ENCODE data around the gene CERCAM. TPM values are rescaled to one million over a fixed set of nuclear protein-coding genes. Genes with fewer than 3 reads are reported as not detected.
A peak's percentile ranks its signal among the peaks of the same experiment; 100 is the strongest.
"Not testable (repeated sequence)": the region's sequence is repeated elsewhere in the genome, so short reads cannot be mapped to it uniquely, and the experiment has no call there.

Gene CERCAM
- total RNA-seq, 1 donor from 2014 or later, result 7.0 TPM

- intact Hi-C loops (cut with micrococcal nuclease), result loop anchor here (10.0 kb wide), 1 partner anchor 50 kb away; no protein-coding TSS in a partner anchor
These were observed 6.2 kb upstream of the CERCAM start for GRCh38 chr9:128414461-128414860.

DNA sequence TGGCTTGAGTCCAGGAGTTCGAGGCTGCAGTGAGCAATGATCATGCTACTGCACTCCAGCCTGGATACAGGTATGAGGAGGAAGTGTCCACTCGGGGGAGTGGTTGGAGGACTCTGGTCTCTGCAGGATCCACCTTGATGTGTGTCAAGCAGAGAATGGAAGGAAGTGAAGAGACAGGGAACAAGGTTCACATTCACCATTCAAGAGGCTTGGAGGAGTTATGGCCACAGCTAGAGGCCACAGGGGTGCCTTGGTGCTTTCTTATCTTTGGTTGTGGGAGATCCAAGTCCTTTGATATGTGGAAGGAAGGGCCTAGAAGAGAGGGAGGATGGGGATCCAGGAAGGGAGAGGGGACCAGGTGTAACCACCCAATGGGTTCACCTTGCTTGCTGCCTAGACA lies 5.4 kb upstream of the CERCAM start:
- no peak for DNase-seq

More at GRCh38 chr9:128414461-128414860, 6.2 kb upstream of the CERCAM start:
- no peak for DNase-seq
- no peak for ATAC-seq

GRCh38 chr9:128416014-128416413 lies 4.6 kb upstream of the CERCAM start:
- intact Hi-C loops (cut with micrococcal nuclease), result loop anchor here (10.0 kb wide), 1 partner anchor 51 kb away; no protein-coding TSS in a partner anchor
- no peak for DNase-seq

More for the DNA sequence above, 5.4 kb upstream of the CERCAM start:
- intact Hi-C loops (cut with micrococcal nuclease), result loop anchor here (10.0 kb wide), 1 partner anchor 50 kb away; no protein-coding TSS in a partner anchor
- ATAC-seq, result no peak

DNA sequence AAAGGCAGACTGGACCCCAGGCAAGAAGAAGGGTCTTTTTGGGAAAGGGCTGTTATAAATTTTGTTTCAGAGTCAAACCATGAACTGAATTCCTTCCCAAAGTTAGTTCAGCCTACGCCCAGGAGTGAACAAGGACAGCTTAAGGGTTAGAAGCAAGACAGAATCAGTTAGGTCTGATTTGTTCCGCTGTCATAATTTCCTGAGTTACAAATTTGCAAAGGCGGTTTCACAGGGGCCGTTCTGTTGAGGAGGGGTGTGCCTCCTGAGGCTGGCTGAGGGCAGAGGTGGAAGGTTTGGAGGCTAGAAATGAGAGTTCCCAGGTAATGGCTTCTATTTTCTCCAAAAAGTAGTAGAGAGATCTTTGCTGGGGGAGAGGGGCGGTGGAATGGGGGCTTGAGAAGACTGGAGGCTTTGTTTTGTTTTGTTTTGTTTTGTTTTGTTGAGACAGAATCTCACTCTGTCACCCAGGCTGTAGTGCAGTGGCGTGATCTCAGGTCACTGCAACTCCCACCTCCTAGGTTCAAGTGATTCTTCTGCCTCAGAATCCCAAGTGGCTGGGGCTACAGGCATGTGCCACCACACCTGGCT lies 4.1 kb upstream of the CERCAM start:
- ATAC-seq (no peak), DNase-seq (no peak)
- intact Hi-C loops (cut with micrococcal nuclease), result loop anchor here (10.0 kb wide), 1 partner anchor 52 kb away; no protein-coding TSS in a partner anchor

More at GRCh38 chr9:128416014-128416413, 4.6 kb upstream of the CERCAM start:
- ATAC-seq, result no peak

GRCh38 chr9:128419061-128419925 lies 1.4 kb upstream of the CERCAM start:
- intact Hi-C loops (cut with micrococcal nuclease), result loop anchor here (10.0 kb wide), 1 partner anchor 54 kb away; no protein-coding TSS in a partner anchor
- ATAC-seq, result no peak
- no peak for DNase-seq

- intact Hi-C loops (cut with micrococcal nuclease), result no loop called here
- DNase-seq (peak; percentile 90), ATAC-seq (peak; percentile 95)
These were observed 502 bp upstream of the CERCAM start for GRCh38 chr9:128420060-128420650.

GRCh38 chr9:128421482-128421996 lies 882 bp downstream of the CERCAM start:
- DNase-seq (peak; percentile 58), ATAC-seq (peak; percentile 25)
- intact Hi-C loops (cut with micrococcal nuclease), result no loop called here

GRCh38 chr9:128422022-128422782 lies 1.5 kb downstream of the CERCAM start:
- intact Hi-C loops (cut with micrococcal nuclease); DNase-seq; ATAC-seq: not testable (repeated sequence)

DNA sequence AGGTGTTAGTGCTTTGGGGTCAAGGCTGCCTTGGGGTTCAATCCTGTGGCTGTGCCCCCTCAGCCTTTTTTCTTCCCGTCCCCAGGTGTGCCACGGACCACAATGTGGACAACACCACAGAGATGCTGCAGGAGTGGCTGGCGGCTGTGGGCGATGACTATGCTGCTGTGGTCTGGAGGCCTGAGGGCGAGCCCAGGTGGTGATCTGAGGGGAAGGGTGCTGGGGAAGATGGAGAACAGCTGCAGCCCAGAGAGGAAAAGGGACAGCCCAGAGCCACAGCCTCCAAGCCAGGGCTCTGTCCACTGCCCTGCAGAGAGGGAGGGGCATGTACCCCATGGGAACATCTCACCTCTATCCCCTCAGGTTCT lies 2.1 kb downstream of the CERCAM start:
- DNase-seq, result no peak
- no peak for ATAC-seq
- intact Hi-C loops (cut with micrococcal nuclease), result no loop called here

- ATAC-seq; intact Hi-C loops (cut with micrococcal nuclease); DNase-seq: not testable (repeated sequence)
These were observed 2.7 kb downstream of the CERCAM start for GRCh38 chr9:128423356-128423755.

DNA sequence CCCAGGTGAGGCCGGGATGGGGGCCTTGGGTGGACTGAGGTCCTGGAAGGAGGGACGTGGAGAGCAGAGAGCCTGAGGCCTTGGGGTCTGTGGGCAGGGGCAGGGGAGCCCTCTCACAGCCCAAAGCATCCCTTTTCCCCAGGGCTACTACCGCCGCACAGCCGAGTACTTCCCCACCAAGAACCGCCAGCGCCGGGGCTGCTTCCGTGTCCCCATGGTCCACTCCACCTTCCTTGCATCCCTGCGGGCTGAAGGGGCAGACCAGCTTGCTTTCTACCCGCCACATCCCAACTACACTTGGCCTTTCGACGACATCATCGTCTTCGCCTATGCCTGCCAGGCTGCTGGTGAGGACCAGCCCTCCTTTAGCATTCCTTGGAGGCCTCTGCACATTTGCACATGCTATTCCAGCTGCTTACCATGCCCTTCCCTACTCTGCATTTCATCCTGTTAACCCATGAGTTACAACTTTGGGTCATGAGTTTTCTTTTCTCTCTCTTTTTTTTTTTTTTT lies 3.7 kb downstream of the CERCAM start:
- ATAC-seq, result no peak

DNA sequence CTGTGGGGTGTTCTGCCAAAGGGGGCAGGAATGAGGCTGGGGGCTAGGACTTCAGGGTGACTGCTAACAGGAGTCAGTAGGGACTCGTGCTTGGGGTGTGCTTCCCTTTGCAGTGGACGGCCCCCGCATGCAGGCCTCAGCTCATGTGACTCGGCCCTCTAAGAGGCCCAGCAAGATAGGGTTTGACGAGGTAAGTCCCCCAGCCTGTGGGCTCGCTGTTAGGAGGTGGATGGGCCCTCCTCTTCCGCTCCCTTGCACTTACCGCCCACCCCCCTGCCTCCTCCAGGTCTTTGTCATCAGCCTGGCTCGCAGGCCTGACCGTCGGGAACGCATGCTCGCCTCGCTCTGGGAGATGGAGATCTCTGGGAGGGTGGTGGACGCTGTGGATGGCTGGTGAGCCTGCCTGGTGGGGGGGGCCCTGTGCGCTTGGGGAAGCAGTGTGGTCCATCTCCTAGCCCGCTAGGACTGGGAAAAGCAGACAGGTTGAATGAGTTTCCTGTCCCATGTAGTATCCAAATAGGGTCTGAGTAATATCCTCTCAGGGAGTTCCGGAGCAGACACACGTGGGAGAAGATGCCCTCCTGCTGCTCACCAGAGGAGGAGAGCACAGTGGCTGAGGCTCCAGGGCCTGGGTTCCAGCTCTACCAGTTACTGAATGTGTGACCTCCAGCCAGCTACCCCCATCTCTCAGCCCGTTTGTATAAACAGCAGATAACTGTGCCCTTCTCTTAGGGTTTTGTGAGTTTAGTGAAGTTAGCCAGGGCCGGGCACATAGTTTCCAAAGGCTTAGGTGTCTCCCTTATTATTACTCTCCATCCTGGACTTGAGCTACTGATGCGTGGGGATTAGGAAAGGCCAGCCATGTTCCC lies 8.2 kb downstream of the CERCAM start:
- no peak for DNase-seq
- intact Hi-C loops (cut with micrococcal nuclease), result no loop called here
- no peak for ATAC-seq

More for the DNA sequence above, 3.7 kb downstream of the CERCAM start:
- intact Hi-C loops (cut with micrococcal nuclease), result no loop called here
- no peak for DNase-seq

DNA sequence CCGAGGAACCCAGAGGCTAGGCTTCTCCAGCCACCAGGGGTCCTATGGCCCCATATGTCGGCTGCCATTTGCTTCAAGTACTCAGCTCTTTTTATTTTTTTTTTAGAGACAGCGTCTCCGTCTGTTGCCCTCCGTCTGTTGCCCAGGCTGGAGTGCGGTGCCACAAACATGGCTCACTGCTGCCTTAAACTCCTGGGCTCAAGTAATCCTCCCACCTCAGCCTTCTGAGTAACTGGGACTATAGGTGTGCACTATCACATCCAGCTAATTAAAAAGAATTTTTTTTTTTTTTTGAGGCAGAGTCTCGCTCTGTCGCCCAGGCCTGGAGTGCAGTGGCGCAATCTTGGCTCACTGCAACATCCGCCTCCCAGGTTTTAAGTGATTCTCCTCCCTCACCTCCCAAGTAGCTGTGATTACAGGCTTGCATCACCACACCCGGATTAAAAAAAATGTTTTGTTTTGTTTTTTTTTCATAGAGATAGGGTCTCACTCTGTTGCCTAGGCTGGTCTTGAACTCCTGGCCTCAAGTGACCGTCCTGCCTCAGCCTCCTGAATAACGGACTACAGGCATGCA lies 8.9 kb downstream of the CERCAM start:
- ATAC-seq (no peak), DNase-seq (no peak)
- intact Hi-C loops (cut with micrococcal nuclease), result no loop called here

DNA sequence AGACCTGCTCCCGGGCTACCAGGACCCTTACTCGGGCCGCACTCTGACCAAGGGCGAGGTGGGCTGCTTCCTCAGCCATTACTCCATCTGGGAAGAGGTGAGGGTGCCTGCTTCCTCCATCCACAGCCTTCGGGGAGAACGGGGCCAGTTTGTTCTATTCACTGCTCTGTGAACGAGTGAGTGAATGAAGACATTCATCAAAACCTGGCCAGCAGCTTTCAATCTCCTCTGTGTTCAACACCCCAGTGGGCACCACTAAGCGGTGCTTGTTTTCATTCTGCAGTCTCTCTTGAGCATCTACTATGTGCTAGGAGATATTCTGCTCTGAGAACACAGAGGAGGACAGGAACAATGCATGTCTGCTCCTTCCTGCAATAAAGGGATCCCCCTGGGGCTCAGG lies 10.6 kb downstream of the CERCAM start:
- DNase-seq, result no peak
- intact Hi-C loops (cut with micrococcal nuclease), result no loop called here
- no peak for ATAC-seq

DNA sequence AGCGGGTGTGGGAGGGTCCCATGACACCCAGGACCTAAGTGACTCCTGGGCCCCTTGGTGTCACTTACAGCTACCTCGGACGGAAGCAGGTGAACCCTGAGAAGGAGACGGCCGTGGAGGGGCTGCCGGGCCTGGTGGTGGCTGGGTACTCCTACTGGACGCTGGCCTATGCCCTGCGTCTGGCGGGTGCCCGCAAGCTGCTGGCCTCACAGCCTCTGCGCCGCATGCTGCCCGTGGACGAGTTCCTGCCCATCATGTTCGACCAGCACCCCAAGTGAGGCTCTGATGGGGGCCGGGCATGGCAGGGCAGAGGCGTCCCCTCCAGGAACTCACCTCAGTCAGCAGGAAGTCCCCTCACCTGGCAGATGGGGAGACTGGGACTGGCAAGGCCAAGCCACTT lies 13.7 kb downstream of the CERCAM start:
- ATAC-seq, result no peak
- intact Hi-C loops (cut with micrococcal nuclease), result no loop called here
- no peak for DNase-seq

GRCh38 chr9:128435611-128436010 lies 15.0 kb downstream of the CERCAM start:
- ATAC-seq, result no peak
- intact Hi-C loops (cut with micrococcal nuclease), result no loop called here
- no peak for DNase-seq

GRCh38 chr9:128438343-128439109 lies 17.9 kb downstream of the CERCAM start:
- intact Hi-C loops (cut with micrococcal nuclease), result no loop called here
- ATAC-seq (peak; percentile 94), DNase-seq (peak; percentile 93)

All from left ventricle myocardium superior (tissue), 1 donor.